Hindlimb muscle (tissue), 1 donor: ENCODE data around the gene TMEM130. TPM values are rescaled to one million over a fixed set of nuclear protein-coding genes. Genes with fewer than 3 reads are reported as not detected.
A peak's percentile ranks its signal among the peaks of the same experiment; 100 is the strongest.

Source experiments
- DNase-seq: peaks from one replicate; pipeline ENCODE4 v3.0.0-alpha.2; 2013
- polyA plus RNA-seq: library from polyadenylated mRNA; unstranded; fragments of 120-200 nt; gene quantifications from one replicate; pipeline ENCODE4 v1.2.1, GENCODE V29; 2013; ENCODE audit not compliant: insufficient read length

The TMEM130 gene
- polyA plus RNA-seq: 2.7 TPM

- no peak for DNase-seq
These were observed at the start of gene TMEM130 for GRCh38 chr7:98869597-98870120. Gene TMEM130, minus strand, starts transcription at chr7:98870014. Its CDS starts 153 bp downstream, at chr7:98869861.

- DNase-seq: no peak
These were observed 47.5 kb upstream of the TMEM130 start for GRCh38 chr7:98917331-98917730.

- DNase-seq: no peak
These were observed 43.8 kb upstream of the TMEM130 start for GRCh38 chr7:98913612-98914011.

GRCh38 chr7:98913026-98913425, 43.2 kb upstream of the TMEM130 start:
- no peak for DNase-seq

- DNase-seq: peak; percentile 53
These were observed 42.1 kb upstream of the TMEM130 start for GRCh38 chr7:98911916-98912315.

- DNase-seq: no peak
These were observed 40.6 kb upstream of the TMEM130 start for GRCh38 chr7:98910427-98910826.

- DNase-seq: no peak
These were observed 39.7 kb upstream of the TMEM130 start for GRCh38 chr7:98909487-98909886.

- DNase-seq: no peak
These were observed 38.8 kb upstream of the TMEM130 start for GRCh38 chr7:98908585-98908984.

GRCh38 chr7:98907570-98907969, 37.8 kb upstream of the TMEM130 start:
- DNase-seq: no peak

GRCh38 chr7:98903246-98903645, 33.4 kb upstream of the TMEM130 start:
- no peak for DNase-seq

GRCh38 chr7:98902523-98902922, 32.7 kb upstream of the TMEM130 start:
- no peak for DNase-seq

GRCh38 chr7:98900815-98901214, 31.0 kb upstream of the TMEM130 start:
- DNase-seq: no peak

- no peak for DNase-seq
These were observed 30.0 kb upstream of the TMEM130 start for GRCh38 chr7:98899816-98900215.

GRCh38 chr7:98892609-98893008, 22.8 kb upstream of the TMEM130 start:
- no peak for DNase-seq

- no peak for DNase-seq
These were observed 17.2 kb upstream of the TMEM130 start for GRCh38 chr7:98887038-98887437.

- DNase-seq: no peak
These were observed 14.6 kb upstream of the TMEM130 start for GRCh38 chr7:98884416-98884815.

- no peak for DNase-seq
These were observed 11.9 kb upstream of the TMEM130 start for GRCh38 chr7:98881561-98882315.

- DNase-seq: no peak
These were observed 10.7 kb upstream of the TMEM130 start for GRCh38 chr7:98880485-98880884.

GRCh38 chr7:98879979-98880315, 10.1 kb upstream of the TMEM130 start:
- no peak for DNase-seq

- DNase-seq: no peak
These were observed 9.6 kb upstream of the TMEM130 start for GRCh38 chr7:98879198-98879978.

GRCh38 chr7:98878365-98879197, 8.8 kb upstream of the TMEM130 start, which contains the start of gene TRRAP:
Gene TRRAP, plus strand, starts transcription at chr7:98878532. Its CDS starts 2,619 bp downstream, at chr7:98881151.
- DNase-seq: peak; percentile 83

- no peak for DNase-seq
These were observed 8.0 kb upstream of the TMEM130 start for GRCh38 chr7:98877692-98878364.
